GM12891 (cell line): Measurements from ENCODE around the gene TMEM120A.

Experiments used
- DNase-seq: peaks from one replicate; pipeline ENCODE4 v3.0.0; 2011; ENCODE audit warnings: low spot score; ENCODE audit not compliant: insufficient read length
- FAIRE-seq: peaks from 2 replicates; lab custom pipeline; 2011; peaks lifted over from hg19 to GRCh38; lab: Jason Lieb, UNC
- PAX5 ChIP-seq: IDR thresholded peaks from 2 replicates; pipeline ENCODE4 v1.6.1; 2011; ENCODE audit warnings: low read length, moderate library complexity, mild to moderate bottlenecking; ENCODE audit not compliant: insufficient read depth, severe bottlenecking
- POLR2A ChIP-seq: IDR thresholded peaks from 2 replicates; pipeline ENCODE4 v1.6.1; 2011; ENCODE audit warnings: low read depth, low read length, control low read depth
- POLR2AphosphoS5 ChIP-seq: IDR thresholded peaks from 2 replicates; pipeline ENCODE4 v1.6.1; 2011; ENCODE audit warnings: low read depth, low read length, control low read depth
- POU2F2 ChIP-seq: IDR thresholded peaks from 2 replicates; pipeline ENCODE4 v1.6.1; 2011; ENCODE audit warnings: low read depth, mild to moderate bottlenecking, control low read depth, low read length, moderate library complexity
- SPI1 ChIP-seq: IDR thresholded peaks from 2 replicates; pipeline ENCODE4 v1.6.1; 2011; ENCODE audit warnings: low read depth, low read length, control low read depth
- TAF1 ChIP-seq: IDR thresholded peaks from 2 replicates; pipeline ENCODE4 v1.6.1; 2011; ENCODE audit warnings: low read depth, low read length, control low read depth

Gene TMEM120A

DNA sequence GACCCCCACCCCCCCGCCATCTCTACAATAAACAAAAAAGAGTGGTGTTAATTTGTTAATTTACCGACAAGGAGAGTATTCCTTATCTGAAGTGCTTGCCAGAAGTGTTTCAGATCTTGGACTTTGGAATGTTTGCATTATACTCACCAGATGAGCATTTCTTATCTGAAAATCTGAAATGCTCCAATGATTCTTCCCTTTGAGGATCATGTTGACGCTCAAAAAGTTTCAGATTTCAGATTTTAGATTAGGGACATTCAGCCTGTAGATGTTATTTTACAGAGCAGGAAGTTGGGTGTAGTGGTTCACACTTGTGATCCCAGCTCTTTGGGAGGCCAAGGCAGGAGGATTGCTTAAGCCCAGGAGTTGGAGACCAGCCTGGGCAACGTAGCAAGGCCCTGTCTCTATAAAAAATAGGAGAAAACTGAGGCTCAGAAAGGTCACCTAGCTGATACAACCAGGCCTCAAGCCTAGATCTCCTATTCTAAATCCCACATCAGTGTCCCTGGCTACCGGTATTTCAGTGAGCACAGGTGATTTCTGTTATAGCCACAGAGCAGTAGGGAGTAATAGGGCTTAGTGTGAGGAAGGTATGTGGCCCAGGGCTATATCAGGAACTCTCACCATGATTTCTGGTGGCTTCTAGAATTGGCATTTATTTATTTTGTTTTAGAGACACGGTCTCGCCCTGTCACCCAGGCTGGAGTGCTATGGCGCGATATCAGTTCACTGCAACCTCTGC, 35.4 kb downstream of the TMEM120A start:
- no peak for DNase-seq
- TF ChIP-seq SPI1 (no peak), POLR2A (no peak), POLR2AphosphoS5 (no peak), TAF1 (no peak), PAX5 (no peak), POU2F2 (no peak)
- FAIRE-seq: no peak

GRCh38 chr7:75957021-75957736, 37.2 kb downstream of the TMEM120A start:
- FAIRE-seq: no peak
- TF ChIP-seq POLR2A: no peak
- TF ChIP-seq PAX5: no peak
- TF ChIP-seq POLR2AphosphoS5: no peak
- DNase-seq: no peak

DNA sequence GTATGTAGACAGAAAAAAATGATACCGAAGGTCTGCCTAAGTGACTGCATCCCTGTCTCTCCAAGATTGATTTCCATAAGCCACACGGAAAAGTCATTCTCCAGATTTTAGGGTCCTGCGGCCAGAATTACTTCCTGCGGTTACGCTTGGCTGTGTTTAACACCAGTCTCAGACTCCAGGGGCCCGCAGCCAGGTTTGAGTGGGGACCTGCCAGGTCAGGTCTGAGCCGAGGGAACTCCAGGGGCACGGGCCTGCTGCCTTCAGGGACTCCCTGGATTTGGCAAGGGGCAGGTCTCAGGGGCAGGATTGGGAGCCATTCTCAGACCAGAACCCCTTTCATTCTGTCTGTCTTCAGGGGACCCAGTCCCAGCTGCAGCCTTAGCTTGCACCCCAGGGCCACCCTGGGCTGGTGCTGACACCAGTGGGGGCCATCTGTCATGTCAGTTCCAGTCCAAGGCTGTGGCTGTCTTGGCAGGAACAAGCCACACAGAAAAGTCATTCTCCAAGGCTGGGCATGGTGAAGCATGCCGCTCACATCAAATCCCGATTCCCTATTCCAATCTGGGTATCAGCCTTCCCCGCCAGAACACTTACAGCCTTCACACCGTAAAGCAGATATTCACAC, 39.0 kb downstream of the TMEM120A start:
- TF ChIP-seq SPI1 (no peak), POLR2AphosphoS5 (no peak), POU2F2 (no peak), PAX5 (no peak), TAF1 (no peak), POLR2A (no peak)
- DNase-seq (no peak), FAIRE-seq (no peak)

- FAIRE-seq: no peak
- DNase-seq: no peak
- no peak for TF ChIP-seq SPI1
- TF ChIP-seq PAX5: no peak
- TF ChIP-seq POLR2A: no peak
- no peak for TF ChIP-seq POLR2AphosphoS5
- no peak for TF ChIP-seq POU2F2
- TF ChIP-seq TAF1: no peak
Measured at GRCh38 chr7:75953931-75954330, 40.5 kb downstream of the TMEM120A start.

DNA sequence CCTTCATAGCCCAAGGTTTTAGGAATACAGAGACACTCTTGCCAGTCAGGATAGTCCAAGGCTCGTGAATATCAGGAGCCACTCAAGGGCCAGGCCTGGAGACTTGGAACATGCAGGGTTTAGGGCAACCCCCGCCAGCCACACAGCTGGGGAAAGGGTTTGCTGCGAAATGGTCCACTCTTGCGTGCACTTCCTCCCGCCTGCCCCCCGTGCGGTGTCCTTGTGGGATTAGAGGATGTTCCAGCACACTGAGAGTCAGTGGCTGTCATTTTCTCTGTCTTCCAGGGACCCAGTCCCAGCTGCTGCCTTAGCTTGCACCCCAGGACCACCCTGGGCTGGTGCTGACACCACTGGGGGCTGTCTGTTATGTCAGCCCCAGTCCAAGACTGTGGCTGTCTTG, 41.0 kb downstream of the TMEM120A start:
- FAIRE-seq (no peak), DNase-seq (no peak)
- TF ChIP-seq PAX5 (no peak), SPI1 (no peak), TAF1 (no peak), POLR2A (no peak), POU2F2 (no peak), POLR2AphosphoS5 (no peak)

DNA sequence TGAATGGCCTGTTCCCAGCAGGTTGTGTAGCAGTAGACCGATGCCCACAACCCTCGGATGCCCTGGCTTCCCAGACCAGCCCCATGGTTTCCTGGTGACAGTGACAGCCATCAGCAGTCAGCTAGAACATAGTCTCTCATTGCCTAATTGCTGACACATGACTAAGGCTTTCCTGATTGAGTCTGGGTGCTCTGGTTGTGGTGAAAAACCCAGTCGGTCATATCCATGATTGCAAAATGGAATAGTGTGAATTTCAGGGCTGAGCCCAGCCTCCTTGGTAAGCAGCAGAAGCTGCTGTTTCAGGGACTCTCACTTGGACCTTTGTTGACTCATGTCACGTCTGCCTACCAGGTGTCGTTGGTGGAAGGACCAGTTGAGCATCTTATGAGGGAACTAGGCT, 42.9 kb downstream of the TMEM120A start:
- DNase-seq (no peak), FAIRE-seq (no peak)
- TF ChIP-seq PAX5 (no peak), TAF1 (no peak), SPI1 (no peak), POU2F2 (no peak), POLR2A (no peak), POLR2AphosphoS5 (no peak)

DNA sequence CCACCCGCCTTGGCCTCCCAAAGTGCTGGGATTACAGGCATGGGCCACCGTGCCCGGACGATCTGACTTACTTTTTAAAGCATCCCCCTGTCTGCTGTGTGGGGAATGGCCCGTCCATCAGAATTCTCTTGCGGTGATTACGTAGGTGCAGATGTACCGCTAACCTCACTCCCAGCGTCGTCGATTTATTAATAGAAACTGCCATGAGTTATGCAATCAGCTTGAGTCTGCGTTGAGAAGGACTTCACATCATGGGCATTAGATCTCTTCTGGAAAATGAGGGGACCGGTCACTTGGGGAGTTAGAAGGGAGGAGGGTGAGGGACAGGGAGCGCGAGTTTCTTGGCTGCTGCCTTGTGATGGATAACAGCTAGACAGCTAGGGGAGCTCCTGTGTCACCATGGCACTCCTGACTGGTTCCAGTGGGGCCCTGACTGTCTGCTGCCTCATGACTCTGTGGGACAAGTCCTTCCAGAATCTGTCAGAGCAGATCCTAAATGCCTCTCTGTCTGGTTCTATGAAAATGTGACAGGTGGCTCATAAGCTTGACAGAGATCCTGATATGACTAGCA, 44.2 kb downstream of the TMEM120A start:
- no peak for TF ChIP-seq SPI1
- TF ChIP-seq POU2F2: no peak
- no peak for TF ChIP-seq POLR2AphosphoS5
- no peak for TF ChIP-seq POLR2A
- no peak for TF ChIP-seq PAX5
- TF ChIP-seq TAF1: no peak
- no peak for DNase-seq
- no peak for FAIRE-seq

- DNase-seq (no peak), FAIRE-seq (no peak)
- no peak for TF ChIP-seq POU2F2
- TF ChIP-seq POLR2AphosphoS5: no peak
- no peak for TF ChIP-seq PAX5
- no peak for TF ChIP-seq POLR2A
- TF ChIP-seq TAF1: no peak
- TF ChIP-seq SPI1: no peak
Measured at GRCh38 chr7:75948179-75948578, 46.2 kb downstream of the TMEM120A start.

- DNase-seq: no peak
- TF ChIP-seq POLR2AphosphoS5 (no peak), PAX5 (no peak), TAF1 (no peak)
- FAIRE-seq: no peak
Measured at GRCh38 chr7:75946207-75946855, 48.1 kb downstream of the TMEM120A start.
